HG03439 (cell line): Measurements from ENCODE around the gene AUH.

Source experiments
- ATAC-seq: cut with Tn5 transposase; IDR thresholded peaks from one replicate; pipeline ENCODE4 v1.9.1; 2021; ENCODE audit warnings: mild to moderate bottlenecking, moderate library complexity; ENCODE audit not compliant: unreplicated experiment

Gene AUH

DNA sequence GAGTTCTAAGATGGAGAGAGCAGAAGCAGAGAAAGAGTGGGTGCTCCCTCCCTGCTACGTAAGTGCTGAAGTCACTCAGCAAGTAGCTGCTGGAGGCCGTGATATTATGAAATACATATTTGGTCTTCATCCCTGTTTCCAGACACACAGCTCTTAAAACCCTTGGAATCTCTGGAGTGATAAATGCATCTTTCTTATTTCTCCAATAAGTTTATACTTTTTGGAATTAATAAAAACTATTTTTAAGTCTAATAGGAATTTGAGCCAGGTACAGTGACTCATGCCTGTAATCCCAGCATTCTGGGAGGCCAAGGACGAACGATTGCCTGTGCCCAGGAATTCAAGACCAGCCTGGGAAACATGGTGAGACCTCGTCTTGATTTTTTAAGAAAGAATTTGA is 60.6 kb downstream of the AUH start:
- no peak for ATAC-seq

DNA sequence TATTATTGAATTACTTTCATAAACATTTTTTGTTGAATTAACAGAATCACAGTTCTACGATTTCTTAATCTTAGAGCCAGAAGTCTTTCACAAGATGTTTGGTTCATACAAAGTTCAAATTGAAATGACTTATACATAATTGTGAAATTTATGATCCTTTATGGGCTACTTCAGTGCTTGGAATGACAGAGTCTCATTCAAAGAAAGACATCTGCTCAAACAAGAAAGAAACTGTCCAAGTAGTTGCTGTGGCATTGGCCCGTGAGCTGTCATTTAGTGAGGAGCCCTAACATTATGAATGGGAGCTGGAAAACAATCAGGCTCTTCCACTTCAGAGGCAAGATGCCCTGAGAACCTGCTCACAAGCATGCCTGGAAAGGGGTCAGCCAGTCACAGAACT is 63.4 kb downstream of the AUH start:
- ATAC-seq: no peak

DNA sequence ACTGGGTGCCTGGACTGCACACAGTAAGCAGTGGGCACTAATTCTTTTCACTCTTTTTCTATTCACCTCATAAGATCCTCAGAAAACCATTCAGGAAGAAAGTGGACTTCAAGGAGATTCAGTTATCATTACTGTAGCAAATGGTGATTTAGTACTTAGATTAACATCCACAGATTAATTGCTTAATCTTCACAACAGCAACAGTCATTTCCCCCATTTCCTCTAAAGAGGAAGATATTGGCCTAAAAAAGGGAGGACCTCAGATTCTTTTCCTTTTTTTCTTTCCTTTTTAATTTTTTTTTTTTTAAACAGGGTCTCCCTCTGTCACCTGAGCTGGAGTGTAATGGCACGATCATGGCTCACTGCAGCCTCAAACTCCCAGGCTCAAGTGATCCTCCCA is 64.4 kb downstream of the AUH start:
- ATAC-seq: no peak

DNA sequence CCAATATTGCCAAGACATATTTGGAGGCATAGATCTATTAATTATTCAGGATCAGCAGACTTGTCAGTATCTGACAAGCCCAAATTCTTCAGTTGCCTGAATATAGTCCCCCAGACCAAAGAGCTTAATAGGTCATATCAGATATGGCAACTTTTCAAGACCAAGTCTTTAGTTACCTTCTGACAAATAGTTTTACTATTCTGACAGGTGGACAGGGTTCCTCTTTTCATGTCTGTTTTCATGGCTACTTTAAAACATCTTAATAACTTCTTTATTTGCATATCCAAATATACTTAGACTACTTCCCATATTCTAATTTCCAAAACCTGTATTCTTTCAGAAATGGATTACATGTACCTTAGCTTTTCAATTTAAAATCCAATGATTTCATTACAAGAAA is 65.4 kb downstream of the AUH start:
- ATAC-seq: no peak

DNA sequence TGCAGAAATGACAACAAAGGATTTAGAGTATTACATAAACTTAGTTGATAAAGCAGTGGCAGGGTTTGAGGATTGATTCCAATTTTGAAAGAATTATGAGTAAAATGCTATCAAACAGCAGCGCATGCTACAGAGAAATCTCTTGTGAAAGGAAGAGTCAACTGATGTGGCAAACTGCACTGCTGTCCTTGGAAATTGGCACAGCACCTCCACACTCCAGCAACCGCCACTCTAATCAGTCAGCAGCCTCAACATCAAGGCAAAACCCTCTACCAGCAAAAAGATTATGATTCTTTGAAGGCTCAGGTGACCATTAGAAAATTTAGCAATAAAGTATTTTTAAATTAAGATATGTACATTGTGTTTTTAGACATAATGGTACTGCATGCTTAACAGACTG is 66.4 kb downstream of the AUH start:
- no peak for ATAC-seq

DNA sequence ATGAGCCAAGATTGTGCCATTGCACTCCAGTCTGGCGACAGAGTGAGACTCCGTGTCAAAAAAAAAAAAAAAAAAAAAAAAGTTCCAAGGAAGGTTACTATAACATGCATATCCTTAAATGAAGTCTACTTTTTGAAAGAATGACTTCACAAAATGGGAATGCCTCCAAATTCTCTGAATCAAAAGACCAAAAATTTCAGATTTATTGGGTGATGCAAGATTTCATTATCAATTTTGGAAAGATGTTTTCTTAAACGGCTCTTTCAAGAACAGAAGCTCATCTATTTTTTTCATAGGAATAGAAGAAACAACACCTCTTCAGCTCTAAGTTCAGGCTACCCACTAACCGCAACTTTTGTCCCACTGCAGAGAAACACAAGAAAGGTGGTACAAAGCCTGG is 69.9 kb downstream of the AUH start:
- ATAC-seq: no peak

DNA sequence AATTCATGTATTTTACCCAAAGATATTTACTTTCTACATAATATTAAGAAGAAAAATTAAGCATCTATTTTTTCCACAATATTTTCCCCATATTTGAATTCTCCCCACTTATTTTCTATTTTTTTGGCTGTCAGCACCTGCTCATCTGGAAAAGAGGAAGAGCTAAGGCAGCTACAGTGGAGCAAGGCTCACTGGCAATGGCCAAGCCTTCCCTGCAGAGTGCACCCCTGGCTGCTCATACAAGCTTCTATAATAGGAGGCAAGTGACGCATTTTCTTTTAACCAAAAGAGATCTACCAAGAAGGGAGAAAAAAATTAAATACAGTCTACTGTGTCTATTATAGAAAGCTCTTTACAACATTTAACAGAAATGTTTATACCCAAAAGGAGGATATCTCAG is 72.5 kb downstream of the AUH start:
- ATAC-seq: no peak

DNA sequence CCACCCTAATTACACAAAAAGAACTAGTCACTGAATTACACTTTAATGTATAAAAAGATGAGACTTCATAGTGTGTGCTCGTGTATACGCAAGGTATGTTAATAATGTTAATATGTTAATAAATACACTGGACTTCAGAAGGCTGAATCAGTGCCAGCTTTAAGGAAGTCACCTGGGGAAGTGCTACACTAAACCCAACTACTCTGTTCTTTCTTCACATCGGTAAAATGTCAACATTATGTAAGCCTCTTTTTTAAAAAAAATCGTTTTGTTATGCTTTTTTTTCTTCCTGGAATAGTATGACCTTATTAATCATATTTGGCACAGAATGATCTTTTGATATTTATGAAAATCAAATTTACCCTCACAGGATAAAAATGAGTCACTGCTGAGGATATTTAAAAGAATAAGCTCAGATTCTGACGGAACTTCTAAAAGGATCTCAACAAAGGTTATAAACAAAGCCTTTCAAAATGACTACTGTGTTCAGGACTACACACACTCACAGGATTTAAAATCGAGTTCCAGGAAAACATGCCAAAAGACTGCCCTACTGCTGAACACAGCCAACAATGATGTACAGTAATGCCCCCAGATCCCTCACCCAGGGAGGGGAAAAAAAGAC is 75.9 kb downstream of the AUH start:
- no peak for ATAC-seq

DNA sequence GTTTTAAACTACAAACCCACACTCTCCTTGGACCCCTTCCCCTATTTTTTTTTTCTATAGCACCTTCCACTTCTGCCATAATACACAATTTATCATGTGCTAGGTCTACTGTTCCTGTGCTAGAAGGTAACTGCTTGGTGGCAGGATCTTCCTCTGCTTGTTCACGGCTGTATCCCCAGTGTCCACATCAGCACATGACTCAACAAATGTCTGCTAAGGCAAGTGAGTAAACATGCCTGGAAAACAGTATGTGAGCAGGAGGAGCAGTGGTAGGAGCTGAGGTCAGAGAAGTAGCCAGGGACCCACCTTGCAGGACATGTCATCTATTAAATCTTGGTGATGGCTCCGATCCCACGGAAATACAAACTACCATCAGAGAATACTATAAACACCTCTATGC is 79.4 kb downstream of the AUH start:
- no peak for ATAC-seq

DNA sequence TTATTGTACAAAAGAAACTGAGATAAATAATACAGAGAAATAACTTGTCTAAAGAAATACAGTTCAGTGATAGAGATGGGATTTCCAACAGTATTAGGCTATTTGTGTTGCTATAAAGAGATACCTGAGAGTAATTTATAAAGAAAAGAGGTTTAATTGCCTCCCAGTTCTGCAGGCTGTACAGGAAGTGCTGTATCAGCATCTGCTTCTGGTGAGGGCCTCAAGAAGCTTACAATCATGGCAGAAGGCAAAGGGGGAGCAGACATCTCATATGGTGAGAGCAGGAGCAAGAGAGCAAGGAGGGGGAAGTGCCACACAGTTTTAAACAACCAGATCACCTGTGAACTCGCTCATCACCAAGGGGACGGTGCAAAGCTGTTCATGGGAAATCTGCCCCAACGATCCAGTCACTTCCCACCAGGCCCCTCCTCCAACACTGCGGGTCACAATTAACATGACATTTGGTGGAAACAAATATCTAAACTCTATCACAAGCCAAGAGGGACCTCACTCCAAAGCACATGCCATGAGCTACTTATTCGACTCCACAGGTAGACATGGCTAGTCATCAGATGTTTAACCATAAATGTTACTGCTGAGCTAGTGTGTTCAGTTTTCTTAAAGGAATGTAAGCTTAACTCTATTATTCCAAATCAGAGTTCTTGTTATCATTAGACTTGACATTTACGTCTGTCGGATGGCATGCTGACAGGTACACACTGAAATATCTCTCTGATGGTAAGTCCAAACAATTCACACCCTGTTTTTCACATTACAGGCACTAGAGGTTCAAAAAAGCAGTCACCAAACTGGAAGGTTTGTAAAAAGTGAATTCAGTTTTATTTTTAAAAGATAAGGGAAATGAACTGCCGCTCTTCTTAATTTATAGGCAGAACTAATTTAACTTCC is 82.2 kb downstream of the AUH start:
- no peak for ATAC-seq

DNA sequence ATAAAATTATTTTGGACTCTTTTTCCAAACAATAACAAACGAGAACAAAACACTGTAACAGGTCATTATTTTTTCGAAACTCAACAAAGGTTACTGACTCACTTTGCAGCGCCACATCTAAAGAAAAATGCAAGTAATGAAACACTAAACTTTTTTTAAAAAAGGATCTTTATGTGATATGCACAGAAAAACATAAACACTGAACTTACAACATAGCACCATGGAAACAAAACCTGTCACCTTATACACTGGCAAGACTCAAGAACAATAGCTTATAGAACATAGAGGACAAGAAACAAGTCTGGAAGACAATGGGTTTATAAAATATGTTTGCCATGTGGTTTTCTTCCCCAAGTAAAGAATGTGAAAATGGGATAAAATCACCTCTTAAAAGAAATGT is 85.2 kb downstream of the AUH start:
- ATAC-seq: no peak

DNA sequence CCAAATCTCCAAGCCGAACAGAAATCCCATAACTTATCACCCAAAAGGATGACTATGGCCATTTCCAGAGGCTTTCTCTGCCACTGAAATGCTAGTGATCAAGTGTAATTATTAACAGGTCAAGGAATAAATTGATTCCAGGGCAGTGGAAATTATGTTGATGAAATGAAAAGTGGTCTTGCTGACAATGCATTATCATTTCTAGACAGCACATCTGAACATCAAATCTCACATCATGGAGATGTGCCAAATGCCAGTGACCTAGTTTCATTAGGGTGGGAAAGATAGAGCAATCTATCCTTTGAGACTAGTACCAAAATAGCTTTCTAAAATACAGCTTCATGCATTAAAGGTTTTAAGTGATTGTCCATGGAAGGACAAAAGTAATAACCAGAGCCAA is 86.1 kb downstream of the AUH start:
- no peak for ATAC-seq

DNA sequence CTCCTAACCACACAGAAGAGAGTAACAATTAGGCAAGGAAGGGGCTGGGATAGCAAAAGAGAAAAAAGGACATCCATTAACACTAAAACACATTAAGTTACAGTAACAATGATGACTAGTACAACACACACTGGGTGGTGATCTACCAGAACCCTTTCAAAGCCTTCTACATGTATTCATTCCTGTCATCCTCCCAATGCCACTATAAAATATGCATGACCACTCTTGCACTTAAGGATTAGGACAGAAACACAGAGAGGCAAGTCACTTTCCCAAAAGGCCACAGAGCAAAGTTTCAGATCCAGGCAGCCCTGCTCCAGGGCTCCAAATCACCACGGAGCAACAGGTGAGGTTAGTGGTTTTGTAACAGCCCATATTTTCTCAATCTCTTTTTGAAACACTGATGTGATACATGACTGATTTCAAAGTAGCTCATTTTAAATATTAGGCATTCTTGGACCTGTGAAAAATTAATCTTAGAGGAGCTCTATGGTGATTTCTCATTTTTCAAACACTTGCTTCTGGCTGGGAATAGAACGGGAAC is 86.7 kb downstream of the AUH start:
- ATAC-seq: no peak

DNA sequence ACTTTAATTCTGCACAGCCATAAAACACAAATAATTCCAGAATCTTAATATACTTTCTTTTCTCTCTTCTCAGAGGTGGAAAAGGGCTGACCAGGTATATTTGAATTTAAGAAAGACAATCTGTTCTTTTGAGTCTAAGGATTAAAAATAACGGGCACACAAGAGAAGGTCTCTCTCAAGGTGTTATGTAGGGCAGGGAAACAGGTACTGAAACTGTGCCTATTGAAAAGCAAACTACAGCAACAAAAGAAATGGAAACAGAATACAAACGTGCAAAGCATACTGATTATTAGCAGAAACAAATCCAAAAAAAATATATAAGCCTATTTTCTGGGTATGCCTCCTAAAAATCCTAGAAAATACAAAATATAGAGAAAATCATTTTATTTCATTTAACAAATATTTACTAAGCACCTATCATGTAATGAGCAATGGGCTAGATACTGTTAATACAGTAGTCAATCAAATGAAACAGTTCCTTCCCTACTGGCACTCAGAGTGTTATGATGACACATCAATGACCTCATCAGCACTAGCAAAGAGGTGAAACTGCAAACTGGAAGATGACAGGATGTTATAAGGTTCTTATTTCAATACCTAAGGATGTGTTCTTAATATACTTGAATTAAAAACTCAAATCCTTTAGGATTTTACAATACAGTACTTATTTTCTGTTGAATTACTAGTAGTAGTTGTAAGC is 87.7 kb downstream of the AUH start:
- ATAC-seq: peak; percentile 63

DNA sequence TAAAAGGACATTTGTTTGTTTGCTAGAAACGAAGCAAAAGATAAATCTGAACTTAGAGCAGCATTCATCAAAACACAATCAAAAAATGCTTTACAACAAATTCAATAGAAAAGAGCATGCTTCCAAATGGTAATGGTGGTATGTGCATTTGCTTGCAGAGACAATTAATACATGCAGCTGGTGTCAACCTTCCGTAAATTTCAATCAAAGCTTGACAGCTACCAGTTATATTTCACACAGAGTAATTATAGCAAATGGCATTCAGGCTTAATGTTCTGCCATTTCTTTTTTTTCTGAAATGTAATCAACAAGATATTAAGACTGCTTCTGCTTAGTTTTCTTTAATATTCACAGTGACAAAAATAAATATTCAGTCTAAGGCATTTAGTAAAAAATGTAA is 90.6 kb downstream of the AUH start:
- no peak for ATAC-seq

DNA sequence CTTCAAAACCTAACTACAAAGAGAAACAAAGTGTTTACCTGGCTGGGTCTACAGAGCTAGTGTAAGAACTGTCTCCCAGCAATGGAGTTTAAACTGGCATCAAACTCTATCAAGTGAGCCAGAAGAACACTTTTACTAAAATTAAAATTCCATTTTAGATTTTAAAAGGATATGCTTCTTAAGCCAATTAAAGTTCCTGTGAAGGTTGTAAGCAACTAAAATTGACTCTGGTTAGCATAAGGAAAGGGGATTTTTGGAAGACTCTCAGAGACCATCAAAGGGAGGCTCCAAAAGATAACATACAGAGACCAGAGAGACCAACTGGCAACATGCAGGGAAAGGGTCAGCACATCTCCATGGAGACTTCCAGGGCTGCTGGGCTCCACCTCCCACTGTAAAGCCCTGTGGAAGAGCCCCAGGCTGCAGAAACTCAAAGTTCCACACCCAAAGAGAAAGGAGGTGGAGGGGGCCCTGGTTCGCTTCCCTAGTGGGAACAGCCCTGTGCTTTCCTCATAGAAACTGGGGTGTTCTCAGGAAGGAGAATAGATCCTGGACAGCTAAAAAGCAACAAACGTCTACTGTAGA is 91.7 kb downstream of the AUH start:
- no peak for ATAC-seq

DNA sequence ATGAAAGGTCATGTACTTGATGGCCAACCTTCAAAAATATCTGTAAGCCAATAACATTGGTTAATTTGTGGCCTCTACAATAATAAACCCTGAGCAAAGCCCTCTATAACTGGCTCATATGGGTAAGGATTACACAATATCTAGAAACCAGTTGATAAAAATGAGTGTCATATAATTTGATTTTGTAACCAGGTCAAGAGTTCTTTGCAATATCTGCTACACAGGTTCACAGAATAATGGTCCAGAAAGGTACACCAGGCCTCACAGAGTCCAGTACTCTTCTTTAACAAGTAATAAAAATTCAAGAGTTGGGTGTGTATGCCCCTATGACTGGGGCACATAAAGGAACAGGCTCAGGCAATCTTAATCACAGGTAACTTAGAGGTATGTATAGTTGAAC is 95.3 kb downstream of the AUH start:
- ATAC-seq: no peak

DNA sequence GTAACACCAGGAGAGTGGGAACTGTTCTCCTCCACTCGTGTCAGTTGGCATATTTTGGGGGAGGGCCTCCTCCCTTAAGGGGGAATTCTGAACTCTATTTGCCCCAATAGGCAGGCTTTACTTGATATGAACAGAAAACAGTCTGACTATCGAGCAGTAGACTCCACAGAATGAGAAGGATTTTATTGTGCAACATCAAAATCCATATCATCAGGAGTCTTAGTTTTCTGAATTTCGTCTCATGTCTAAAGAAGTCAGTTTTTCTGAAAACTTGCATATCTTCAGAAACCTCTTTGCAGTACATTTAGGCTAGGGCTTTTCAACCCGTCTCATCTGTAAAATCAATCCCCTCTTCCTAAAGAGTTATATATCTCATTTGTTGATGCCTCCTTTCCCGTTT is 96.2 kb downstream of the AUH start:
- no peak for ATAC-seq

DNA sequence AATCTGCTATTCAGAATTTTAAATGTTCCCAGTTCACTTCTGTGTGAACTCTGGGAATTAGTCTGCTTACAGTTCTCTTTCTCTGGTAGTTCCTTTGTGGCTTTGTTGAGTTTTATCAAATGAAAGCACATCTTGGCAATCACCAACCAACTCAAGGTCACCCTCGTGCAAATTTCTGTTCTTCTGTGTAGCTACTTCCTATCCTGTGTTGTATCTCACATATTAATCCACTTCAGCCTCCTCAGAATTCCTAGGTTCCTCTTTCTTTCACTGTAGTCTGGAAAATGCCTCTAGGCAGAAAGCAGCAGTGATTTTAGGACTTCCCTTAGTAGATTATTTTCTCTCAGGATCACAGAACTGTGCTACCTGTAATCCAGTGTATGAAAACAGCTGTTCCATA is 100.3 kb downstream of the AUH start:
- no peak for ATAC-seq

DNA sequence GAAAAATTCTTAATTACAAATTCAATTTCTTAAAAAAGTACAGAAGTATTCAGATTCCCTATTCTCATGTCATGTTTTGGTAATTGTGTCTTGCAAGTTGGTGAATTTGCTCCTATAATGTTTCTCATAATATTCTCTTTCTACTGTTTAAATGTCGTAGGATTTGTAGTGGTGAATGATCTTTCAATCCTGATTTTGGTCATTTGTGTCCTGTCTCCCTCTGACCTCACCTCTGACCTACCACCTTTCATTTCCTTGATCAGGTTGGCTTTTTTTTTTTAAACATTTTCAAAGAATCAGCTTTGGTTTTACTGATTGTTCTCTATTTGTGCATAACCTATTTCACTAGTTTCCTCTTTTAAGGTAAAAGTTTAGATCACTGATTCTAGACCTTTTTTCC is 102.6 kb downstream of the AUH start:
- ATAC-seq: no peak

DNA sequence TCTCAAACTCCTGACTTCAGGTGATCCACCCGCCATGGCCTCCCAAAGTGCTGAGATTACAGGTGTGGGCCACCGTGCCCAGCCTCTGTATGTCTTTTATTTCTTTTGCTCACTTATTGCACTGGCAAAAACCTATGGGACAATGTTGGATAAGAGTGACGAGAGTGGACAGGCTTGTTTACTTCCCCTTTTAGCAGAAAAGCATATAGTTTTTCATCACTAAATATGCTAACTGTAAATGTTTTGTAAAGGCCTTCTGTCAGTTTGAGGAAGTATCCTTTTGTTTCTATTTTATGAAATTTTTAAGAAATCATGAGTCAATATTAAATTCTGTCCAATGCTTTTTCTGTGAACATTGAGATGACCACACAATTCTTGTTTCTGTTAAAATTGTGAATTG is 103.3 kb downstream of the AUH start:
- ATAC-seq: no peak
